HG02840 (cell line): ENCODE measurements around the gene ITGA6.

ENCODE experiments used
- ATAC-seq: cut with Tn5 transposase; IDR thresholded peaks from one replicate; pipeline ENCODE4 v1.9.1; 2021; ENCODE audit warnings: mild to moderate bottlenecking, moderate library complexity, moderate number of reproducible peaks; ENCODE audit not compliant: unreplicated experiment, low FRiP score

Gene ITGA6

DNA sequence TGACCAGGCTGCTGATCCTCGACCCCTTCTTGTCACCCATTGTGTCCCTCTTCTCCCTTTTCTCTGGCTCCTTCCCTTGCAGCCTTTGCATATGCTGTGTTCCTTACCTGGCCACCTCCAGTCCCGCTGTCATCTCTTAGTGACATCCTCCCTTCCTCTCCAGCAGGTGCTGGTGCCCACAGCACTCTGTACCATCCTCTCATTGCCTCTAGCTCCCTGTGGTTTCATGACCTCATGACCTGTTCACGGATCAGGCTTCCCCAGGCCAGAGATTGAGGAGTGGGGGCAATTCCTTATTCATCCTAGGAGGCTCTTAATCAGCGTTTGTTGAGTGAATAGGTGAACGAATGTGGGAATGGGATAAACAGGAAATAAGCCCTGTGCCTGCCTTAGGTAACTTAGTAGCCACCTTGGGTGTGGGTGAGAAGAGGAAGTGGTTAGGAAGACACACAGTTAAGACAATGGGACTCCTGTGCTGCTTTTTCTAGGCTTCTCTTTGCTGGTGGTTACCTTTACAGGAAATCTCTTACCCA is 35.5 kb downstream of the ITGA6 start:
- no peak for ATAC-seq

DNA sequence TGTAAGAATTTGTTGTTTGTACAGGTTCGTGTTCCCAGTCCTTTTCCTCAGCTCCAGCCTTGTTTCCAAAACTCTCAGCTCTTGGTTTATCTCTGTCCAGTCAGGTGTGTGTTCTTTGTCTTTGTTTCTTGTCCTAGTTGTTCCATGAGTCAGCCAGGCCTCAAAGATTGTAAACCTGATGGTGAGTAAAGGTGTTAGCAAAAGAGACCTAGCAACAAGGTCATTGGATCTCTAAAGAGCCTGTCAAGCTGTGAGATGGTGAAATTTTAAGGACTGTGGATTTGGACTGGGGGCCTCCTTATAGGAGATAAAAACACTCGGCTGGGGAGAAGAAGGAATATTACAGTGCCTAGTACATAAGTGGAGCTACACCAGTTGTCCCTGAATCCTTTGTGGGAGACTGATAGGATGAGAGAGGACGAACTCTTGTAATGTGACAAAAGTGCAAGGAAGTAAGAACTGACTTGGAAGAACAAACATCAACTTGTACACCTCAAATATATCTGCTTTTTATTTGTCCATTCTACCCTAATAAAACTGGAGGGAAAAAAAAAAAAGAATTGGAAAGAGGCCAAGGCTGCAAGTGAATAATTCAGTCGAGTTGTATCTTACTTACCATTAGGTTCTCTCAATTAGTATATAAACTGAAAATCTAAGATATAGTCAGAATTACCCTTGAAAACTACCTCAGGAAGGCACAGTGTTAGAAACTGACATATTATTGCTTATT is 37.2 kb downstream of the ITGA6 start:
- no peak for ATAC-seq

DNA sequence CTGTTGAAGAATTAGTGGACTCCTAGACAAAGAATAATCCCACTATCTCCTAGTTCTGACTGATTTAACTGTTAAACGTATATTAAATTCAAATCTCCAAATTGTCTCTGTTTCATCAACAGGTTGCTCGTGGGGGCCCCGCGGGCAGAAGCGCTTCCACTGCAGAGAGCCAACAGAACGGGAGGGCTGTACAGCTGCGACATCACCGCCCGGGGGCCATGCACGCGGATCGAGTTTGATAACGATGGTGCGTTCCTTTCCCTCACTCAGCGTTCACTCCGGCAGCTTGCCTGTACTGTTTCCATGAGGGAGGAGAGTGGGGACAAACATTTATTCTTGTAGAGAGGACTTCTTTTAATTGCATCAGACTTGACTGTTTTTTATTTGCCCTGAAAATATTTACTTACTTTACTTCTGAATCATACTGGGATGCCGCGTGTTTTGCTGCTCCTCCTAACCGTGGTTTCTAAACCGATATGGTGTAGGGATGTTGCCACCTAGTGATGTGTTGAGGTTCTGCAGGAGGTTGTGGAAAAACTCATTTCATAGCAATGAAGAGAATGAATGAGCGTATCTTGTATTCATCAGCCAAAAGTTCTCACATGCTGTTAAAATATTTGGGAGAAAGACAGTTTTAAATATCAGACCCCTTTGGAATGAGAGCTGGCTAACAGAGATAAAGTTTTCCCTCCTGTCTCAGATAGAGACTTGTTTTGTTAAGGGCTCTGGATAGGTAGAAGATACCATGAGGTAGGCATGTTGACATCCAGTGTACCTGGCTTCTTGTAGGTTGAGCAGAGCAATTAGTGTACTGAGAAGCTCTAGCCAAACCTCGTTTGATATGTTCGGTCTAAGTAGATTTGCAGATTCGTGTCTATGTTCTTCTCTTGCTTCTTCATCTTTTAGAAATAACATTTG is 38.3 kb downstream of the ITGA6 start:
- no peak for ATAC-seq

DNA sequence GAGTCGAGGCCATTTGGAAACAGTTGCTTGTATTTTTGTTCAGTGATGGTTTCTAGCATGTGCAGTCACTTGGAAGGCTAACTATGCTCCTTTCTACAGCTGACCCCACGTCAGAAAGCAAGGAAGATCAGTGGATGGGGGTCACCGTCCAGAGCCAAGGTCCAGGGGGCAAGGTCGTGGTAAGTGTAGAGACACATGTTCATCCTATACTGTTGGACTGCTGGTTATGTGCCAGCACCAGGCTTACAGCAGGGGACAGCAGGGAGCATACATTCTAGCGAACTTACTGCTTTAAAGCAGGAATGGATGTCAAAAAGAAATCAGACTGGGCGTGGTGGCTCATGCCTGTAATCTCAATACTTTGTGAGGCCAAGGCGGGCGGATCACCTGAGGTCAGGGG is 40.0 kb downstream of the ITGA6 start:
- no peak for ATAC-seq

DNA sequence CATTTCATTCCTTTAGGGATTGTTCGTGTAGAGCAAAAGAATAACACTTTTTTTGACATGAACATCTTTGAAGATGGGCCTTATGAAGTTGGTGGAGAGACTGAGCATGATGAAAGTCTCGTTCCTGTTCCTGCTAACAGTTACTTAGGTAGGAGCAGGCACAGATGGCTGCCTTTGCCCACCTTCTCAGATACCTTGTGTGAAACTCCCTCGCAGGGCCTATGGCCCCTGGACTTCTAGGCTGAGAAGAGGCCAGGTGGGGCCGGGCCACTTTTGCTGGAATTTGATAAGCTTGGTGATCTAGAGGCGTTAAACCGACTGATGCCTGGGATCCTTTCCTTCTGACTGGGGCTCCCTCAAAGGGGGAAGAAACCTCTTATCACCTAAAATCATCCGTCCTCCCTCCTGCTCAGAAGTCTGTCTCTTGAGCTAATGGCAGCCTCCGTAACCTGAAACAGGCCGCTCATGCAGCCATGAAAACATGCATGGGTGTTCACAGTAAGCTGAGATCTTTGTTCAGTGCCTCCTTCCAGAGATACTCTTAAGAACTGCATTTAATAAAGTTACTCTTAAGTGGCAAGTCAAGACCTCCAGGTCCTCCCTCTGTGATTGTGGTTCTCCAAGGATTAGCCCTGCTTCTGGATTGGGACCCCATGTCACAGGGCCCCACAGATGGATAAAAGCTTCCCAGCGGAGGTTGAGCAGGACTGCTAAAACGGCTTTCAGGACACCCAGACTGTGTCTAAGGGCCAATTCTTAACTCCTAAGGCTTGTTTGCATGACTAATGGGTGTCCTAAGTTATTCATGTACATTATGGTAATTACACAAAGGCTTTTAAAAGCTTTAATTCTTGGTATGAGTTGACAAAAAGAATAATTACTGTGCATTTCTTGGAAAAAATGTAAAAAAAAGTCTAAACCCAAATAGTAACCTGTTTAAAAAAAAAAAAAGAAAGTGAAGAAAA is 43.9 kb downstream of the ITGA6 start:
- ATAC-seq, result no peak

DNA sequence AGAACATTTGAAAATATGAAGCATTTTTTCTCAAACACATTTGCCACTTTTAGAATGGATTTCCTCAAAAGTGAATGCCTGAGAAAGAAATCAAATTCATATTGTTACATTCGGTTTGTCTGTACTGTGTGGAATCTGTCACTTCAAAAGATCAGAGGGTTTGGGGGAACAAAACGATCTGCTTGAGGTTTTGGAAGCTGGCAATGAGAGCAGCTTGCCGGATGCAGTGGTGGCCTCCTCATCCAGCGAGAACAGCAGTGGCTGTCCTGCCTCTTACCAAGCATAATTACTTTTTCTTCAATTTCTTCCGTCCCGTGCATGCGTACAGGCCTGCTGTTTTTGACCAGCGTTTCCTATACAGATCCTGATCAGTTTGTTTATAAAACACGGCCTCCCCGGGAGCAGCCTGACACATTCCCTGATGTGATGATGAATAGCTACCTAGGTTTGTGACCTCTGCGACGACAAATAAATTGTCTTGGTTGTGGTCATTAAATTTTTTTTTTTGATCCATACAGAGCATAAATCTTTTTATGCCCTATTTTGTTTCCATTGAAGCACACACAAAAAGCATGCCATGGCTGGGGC is 45.2 kb downstream of the ITGA6 start:
- no peak for ATAC-seq

DNA sequence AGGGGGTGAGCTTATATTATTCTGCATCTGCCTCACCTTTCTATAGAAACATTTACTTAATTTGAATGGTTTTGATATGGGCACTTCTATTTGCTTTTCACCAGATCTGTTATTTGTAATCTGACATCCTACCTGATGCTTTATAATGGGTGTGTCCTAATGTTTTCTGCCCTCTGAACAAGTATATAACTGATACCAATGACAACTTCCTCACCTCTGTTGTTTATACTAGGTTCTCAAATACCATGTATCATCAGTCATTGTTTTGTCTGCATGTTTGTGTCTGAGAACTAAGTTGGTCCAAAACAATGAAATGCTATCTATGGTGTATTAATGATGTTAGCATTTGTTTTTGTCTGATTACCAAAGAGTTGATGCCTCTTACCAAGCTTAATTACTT is 45.8 kb downstream of the ITGA6 start:
- ATAC-seq, result no peak

DNA sequence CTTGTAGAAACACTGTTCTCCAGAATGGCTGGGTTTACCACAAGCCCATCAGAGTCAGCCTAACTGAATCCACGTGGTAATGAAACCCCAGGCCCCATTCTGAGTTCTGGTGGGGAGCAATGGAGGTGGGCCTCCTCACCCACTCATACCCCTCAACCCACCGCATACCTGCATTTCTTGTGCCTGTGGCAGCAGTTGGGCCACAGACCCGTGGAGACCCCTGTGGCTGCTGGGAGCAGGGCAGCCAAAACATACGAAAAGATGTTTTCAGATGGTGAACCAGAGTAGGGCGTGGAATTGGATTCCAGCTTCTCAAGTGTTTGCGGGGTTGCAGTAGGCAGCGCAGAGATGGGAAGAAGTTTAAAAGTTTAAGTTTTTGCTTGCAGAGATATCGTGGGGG is 51.0 kb downstream of the ITGA6 start:
- no peak for ATAC-seq

DNA sequence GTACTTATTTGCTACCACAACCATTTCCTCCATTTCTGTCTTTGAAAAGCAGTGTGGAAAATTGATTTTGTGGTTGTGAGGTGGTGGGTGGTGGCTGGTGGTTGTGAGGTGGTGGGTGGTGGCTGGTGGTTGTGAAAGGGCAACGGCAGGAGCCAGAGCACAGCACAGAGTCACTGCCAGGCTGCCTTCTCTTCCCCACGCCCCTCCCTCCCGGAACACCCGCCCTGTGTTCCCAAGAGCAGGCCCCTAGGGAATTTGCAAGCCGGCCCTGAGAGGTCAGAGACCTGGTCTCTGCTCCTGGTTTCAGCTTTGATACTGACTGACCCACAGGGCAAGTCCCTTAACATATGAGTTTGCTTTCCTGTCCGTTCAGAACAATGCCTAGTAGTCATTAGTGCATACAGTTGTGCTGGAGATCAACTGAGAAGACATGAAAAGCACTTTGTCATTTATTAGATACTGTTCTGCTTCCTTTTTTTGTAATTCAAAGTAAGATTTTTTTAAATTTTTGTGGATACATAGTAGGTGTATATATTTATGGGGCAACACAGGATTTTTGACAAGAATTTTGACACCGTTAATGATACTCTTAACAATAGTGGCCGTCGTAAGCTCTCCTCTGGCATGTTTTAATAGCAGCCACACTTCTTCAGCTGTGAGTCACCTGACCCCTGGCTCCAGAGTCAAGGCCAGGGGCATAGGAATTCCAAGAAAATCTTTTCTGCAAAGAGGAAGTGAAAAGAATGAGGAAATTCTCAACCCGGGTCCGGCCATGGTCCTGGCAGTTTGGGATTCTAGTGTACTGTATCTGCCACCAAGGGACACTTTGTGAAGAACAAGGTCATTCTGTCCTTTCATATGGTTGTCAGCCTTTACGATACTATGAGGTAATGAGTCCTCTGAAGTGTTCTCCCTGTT is 53.2 kb downstream of the ITGA6 start:
- no peak for ATAC-seq

DNA sequence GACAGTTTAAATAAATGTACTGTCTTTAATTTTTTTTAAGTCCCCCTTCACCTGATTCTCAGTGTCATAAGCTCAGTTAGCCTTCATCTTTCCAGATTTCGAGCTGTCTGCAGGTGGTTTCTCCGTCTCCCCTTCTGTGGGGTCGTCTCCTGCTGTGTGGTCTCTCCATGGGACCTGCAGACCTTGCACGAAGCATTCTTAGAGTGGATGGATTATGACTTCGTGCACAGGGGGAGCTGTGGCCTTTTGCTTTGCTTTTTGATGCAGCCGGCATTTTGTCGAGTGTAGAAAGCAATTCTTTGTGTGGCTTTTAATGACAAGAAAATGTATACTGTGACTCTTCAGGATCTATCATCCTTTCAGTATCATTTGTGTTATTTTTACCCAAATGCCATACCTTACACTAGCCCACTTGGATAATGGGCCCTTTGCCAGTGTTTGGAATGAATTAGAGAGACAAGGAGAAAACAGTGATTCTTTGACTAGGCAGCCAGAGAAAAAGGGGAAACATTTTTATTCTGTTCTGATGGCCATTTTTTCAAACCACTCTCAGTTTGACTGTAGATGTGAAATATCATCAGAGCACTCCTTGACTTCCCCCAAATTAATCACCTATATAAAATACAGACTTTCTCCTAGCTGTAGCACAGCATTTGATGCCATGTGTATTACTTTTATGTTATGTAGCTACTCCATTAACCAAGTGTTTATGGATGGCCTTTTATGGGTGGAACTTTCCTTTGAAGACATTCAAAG is 54.3 kb downstream of the ITGA6 start:
- ATAC-seq, result no peak

DNA sequence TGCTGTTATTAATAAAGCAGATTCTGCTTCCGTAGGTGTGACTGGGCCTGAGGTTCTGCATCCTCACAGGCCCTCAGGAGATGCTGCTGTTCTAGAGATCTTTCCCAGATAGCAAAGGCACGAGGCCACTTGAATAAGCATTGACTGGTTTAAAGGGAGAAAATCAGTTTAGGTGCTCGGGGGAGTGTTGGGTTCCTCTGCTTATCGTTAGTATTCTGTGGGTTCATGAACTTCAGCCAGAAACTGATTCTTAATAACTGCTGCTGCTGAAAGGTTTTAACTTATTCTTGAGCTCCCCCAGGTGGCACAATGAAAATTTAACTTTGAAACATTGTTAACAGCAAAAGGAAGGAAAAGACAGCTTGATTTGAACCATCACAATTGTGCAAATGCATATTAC is 56.9 kb downstream of the ITGA6 start:
- ATAC-seq, result no peak

DNA sequence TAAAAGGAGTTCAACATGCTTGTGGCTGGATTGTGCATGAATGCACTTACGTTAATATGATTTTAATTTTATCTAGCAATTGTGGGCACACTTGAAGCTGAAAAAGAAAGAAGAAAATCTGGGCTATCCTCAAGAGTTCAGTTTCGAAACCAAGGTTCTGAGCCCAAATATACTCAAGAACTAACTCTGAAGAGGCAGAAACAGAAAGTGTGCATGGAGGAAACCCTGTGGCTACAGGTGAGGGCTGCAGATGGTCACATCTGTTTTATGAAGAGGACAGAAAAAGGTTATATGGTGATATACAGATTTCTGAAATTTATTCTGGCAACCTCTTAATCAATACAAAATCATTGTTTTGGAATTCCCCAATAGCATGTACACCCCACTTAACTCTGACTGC is 57.3 kb downstream of the ITGA6 start:
- no peak for ATAC-seq

DNA sequence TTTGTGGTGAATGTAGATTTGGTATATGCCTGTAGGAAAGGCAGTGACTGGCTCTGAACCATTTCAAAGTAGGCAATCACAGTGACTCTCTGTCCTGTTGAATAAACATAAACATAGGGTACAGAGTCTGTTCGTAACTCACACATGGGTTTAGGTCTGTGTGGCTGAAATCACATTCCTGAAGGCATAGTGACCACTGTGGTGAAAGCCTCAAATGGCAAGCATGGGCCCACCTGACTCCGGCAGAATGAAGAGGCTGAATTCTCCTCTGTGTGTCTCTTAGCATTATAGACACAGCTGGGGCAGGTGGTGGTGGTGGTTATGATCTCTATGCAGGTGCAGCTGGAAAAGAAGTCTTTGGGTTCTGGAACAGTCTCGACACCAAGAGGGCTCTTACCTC is 61.2 kb downstream of the ITGA6 start:
- ATAC-seq, result no peak

DNA sequence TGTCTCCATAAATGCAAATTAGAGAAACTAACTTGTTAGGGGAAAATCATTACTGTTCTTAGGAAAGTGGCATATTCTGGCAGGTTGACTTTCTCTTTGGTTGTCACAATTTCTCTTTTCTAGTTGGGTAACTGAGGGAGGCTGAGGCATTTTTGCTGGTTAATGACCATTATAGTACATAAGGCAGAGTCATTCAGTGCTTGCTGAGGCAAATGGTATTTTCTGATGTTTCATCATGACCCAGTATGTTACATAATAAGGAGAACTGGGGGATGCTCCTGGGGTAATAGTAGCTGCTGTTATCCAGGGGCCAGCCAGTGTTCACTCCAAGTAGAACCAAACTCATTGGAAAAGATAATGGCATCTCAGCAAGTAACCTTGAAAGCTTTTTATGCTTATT is 62.3 kb downstream of the ITGA6 start:
- ATAC-seq, result no peak

DNA sequence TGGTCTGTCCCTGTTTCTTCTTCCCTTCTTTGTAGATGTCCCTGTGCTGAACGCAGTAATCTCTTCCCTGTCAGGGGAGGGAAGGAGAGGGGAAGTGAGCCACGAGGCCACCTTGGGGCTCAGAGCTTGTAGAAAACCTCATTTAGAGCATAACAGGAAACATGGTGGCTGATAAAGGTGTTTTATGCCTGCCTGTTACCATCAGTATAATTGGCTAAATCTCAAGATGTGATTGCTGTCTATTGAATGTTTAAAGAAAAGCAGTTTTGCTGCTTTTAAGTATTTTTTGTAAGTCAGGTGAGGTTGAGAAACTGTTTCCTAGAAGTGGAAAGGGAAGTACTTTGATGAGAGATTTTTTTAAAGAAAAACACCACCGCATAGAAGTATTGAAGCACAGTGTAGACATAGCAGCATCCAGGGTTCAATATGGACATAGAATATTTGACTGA is 68.8 kb downstream of the ITGA6 start:
- no peak for ATAC-seq

DNA sequence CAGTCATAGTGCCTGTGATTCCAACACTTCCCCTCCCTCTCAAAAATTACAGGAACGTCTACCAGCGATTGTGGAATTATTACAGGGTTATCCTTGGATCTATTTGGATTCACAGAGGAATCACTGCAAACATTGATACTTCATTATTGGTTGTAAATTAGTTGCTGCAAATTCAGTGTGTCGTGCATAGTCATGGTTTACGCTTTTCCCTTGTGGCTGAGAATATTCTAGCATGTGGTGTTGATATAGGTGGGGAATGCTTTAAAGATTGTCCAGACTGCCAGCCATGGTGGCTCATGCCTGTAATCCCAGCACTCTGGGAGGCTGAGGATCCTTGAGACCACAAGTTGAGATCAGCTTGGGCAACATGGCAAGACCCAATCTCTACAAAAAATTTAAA is 79.8 kb downstream of the ITGA6 start:
- ATAC-seq, result no peak

DNA sequence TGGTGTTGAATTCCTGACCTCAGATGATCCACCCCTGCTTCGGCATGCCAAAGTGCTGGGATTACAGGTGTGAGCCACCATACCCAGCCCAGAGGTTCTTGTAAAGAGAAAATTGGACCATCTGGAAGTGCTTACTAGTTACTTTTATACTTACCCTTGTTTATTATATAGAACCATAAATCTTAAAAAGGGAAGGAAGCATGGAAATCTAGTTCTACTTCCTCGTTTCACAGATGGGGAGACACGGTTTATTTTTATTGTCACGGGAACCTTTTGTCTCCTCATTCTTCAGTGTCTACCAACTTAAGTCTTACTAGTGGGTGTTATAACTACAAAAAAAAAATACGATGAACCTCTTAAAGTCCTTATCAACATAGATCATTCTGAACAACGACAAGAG is 82.7 kb downstream of the ITGA6 start:
- no peak for ATAC-seq

DNA sequence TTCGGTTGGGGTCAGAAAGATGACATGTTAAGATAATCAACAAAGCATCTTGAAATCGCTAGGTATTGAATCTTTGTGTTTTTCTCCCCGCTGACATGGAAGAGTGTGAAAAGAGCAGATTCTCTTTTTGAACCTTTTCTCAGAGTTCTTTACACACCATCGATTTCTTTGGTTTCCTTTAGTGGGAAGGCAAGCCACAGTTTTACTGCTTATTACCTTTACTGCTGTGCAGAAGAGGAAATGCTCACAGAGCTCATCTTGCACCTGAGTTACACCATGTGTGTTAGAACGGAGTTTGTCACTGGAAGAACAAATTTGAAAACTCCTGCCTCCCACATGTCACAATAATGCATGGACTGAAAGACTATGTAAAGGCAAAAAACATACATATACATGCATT is 83.2 kb downstream of the ITGA6 start:
- no peak for ATAC-seq
